GM18867 (cell line): ENCODE measurements around the gene KBTBD8.
A peak's percentile ranks its signal among the peaks of the same experiment; 100 is the strongest.

Experiments used
- ATAC-seq: cut with Tn5 transposase; IDR thresholded peaks from one replicate; pipeline ENCODE4 v1.9.1; 2021; ENCODE audit warnings: mild to moderate bottlenecking, moderate library complexity; ENCODE audit not compliant: unreplicated experiment

KBTBD8 gene

GRCh38 chr3:66996696-66997095 is 1.4 kb upstream of the KBTBD8 start:
- ATAC-seq, result no peak

- ATAC-seq, result no peak
These were observed 471 bp upstream of the KBTBD8 start for GRCh38 chr3:66997560-66998112.

- ATAC-seq, result no peak
These were observed 763 bp downstream of the KBTBD8 start for GRCh38 chr3:66998904-66999235.

GRCh38 chr3:67000009-67000408 is 1.9 kb downstream of the KBTBD8 start:
- peak; percentile 55 for ATAC-seq

DNA sequence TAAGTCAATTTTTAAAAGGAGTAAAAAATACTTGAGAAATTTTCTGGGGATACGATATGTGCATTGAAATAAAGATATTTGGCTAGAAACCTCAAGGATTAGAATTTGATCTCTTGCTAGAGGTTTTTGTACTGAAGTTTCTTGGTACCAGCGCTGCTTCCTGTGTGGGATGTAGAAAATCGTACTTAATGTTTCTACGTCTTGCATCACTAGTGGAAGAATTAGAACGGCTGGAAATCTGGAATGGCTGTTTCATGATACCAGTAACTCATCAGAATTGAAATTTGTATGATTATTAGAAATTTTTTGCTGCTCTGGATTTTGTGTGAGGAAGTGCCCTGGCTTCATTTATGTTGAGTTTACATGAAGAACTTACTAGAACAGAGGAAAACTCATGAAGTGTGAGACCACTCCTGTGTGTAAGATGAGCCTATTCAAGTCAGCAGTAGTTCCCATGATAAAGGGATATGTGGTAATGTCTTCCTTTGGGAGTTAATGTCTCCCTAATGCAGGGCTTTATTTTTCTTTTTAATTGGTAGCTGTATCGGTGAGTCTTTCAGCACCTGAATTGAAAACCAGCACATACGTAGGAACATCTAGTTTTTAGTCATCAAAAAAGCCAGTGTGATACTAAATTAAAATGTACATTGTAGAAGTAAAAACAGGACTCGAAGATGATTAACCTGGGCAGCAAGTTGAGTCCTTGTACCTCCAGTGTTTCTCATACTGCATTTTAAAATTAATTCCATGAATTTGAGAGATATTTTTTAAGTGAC is 3.2 kb downstream of the KBTBD8 start:
- no peak for ATAC-seq

DNA sequence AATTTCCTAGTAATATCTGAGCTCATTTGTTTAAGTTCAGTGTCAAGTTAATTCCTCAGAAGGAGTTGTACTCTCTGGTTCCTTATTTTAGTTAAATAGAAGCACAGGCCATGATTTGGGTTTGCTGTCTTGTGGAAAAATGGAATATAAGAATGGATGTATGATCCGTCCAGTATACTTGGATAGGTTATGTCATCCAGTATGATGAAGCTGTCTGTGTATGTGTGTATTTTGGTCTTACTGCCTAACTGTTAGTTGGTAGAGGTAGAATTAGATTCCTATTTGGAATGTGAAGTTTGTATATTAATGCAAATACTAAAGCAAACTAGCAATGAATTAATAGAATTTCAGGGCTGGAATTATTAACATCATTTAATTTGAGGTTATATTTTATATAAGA is 7.9 kb downstream of the KBTBD8 start:
- no peak for ATAC-seq

- no peak for ATAC-seq
These were observed 8.4 kb downstream of the KBTBD8 start for GRCh38 chr3:67006460-67006859.

DNA sequence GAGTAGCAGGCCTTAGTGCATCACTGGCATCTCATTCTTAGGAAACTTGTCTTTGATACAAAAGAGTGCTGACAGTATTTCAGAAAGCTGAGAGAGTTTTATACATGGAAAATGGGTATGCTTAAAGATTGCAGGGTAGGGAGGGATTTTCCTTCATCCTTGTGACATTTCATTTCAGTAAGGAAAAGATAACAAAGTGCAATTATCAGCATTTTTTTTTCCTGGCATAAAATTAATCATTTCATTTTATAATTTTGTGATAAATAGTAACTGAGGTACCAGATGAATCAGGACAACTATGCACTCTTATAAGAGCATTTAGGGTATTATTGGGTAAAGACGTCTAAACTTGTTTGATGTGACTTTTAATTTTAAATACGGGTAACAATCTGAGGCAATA is 10.3 kb downstream of the KBTBD8 start:
- no peak for ATAC-seq

- no peak for ATAC-seq
These were observed 11.6 kb downstream of the KBTBD8 start for GRCh38 chr3:67009716-67010115.

DNA sequence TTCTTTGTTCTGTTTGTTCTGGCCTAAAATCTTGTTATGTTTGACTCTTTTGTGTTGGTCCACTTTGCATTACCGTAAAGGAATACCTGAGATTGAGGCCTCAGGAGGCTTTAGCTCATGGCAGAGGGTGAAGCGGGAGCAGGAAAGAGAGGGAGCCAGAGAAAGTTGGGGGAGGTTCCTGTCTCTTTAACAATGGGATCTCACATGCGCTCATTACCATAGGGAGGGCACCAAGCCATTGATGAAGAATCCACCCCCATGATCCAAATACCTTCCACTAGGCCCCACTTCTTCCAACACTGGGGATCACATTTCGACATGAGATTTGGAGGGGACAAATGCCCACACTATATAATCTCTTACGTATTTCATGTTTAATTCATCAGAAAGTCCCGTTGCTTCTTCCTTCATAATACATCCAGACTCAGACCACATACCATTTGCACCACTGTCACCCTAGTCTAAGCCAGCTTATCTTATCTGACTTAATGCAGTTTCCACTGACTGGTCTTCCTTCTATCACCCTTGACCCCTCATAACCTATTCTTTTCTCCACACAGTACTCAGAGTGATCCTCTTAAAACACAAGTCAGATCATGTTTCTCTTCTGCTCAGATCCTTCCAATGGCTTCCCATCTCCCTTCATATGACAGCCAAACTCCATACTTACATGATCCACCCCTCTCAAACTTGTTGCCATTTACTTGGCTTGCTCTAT is 13.5 kb downstream of the KBTBD8 start:
- no peak for ATAC-seq

DNA sequence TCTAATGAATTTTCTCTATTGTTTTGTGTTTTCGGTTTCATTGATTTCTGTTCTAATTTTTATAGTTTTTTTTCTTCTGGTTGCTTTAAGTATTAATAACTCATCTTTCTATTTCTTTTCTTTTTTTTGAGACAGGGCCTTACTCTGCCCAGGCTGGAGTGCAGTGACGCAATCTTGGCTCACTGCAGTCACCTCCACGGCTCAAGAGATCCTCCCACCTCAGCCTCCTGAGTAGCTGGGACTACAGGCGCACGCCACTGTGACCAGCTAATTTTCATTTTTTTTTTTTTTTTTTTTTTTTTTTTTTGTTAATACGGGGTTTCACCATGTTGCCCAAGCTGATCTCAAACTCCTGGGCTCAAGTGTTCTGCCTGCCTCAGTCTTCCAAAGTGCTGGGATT is 14.5 kb downstream of the KBTBD8 start:
- ATAC-seq, result no peak

- ATAC-seq, result no peak
These were observed 17.8 kb downstream of the KBTBD8 start for GRCh38 chr3:67015702-67016484.

GRCh38 chr3:67016522-67017080 is 18.5 kb downstream of the KBTBD8 start:
- peak; percentile 55 for ATAC-seq

DNA sequence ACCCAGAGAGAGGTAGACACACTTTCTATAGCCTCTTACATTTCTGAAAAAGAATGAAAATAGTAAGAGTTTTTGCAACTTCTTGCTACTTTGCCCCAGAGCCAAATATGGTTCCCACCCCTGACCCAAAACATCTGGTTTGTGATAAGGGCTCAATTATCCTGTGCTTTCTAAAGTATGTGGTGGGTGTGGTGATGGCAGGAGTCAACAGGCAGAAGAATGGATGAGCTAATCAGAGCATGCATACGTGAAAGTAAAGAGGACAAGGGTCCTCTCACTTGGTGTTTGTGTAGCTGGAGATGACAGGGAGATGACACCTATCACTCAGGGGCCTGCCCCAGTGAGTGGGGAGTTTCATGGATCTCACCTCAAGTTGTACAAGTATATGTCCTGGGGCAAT is 19.1 kb downstream of the KBTBD8 start:
- peak; percentile 5 for ATAC-seq

DNA sequence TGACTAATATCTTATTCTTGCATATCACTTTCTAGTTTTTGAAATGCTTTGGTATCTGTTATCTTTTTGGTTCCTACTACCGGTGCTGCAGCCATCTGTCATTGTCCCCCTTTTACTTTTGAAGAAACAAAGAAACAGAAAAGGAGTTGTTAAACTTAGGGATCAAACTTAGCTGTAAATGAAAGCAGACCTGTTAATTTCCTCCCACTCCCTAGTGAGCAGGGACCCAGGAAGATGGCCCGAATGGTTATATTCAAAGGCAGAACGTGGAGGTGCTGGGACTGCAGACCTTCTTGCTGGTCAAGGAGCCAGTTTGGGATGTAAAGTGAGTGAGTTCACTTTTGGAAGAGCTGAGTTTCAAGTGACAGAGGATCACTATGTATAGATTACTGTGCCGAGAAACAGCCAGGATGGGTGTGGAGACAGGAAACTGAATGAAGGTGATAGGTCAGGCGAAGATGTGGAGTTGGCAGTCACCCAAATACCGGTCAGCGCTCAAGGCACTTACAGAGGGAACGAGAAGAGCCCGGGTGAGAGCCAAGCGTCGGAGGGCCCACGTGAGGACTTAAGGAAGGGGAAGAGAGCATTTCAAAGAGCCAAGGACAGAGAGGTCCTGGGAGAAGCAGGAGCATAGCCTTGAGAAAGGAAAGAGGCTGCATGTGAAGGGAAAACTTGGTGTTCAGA is 20.1 kb downstream of the KBTBD8 start:
- ATAC-seq, result peak; percentile 38

DNA sequence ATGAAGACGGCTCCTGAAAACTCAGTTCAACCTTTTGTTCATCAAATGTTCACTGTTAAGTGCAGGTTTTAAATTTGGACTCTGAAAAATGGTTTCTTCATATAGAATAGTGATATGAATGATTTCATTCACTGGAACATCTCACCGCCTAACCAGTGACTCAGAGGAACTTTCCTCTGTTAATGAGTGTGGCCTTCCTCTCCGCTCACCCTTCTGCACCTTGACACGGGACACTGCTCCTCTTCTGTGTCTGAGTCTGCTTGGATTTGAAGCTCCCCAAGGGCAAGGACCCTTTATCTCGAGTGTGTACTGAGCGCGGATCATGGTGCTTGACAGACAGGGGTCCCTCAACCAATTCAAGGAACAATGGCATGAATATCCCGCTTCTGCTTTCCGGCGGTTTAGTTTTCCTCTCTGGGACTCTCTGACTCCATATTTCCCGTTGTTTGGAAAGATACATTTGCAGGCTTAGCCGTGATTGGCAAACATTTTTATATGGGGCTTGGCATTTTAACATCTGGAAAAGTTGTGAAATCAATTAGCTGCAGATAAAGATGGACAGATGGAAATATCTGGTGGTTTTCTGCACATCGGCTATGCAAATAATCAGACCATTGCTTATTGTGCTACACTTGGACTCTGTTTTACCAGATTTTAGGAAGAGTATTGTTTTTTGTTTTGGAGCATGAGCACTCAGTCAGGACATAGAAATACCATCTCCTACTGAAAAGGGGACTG is 20.9 kb downstream of the KBTBD8 start:
- peak; percentile 51 for ATAC-seq

DNA sequence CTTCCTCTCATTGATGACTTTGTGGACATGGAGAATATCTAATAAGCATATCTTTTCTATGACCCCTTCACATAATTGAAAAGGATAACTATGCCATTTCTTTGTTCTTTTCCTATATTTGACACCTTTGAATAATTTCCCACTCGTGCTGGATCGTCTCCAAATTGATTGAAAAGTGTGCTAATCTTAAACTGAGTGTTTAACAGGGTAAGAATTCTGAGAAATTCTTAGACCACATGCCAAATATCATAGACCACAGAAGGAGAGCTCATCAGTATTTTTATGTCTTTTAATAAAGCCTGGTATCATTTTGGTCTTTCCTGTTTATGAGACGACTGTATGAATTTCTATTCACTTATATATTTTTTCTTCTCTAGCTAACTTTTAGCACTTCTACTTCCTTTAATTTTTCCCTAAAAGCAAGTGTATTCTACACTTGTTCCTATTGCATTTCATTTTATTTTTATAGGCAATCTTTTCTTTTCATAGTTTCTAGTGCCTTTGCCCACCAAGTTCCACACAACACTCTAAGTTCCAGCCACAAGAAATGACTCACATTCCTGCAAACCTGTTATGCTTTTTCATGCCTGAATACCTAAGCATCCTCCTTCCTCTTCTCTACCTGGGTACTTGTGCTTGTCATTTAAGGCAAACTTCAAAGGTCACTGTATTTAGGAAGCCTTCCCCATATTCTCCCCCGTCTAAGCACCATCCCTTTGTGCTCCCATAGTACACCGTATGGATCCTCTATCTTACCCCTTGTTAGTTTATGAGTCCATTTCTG is 30.1 kb downstream of the KBTBD8 start:
- ATAC-seq, result no peak

DNA sequence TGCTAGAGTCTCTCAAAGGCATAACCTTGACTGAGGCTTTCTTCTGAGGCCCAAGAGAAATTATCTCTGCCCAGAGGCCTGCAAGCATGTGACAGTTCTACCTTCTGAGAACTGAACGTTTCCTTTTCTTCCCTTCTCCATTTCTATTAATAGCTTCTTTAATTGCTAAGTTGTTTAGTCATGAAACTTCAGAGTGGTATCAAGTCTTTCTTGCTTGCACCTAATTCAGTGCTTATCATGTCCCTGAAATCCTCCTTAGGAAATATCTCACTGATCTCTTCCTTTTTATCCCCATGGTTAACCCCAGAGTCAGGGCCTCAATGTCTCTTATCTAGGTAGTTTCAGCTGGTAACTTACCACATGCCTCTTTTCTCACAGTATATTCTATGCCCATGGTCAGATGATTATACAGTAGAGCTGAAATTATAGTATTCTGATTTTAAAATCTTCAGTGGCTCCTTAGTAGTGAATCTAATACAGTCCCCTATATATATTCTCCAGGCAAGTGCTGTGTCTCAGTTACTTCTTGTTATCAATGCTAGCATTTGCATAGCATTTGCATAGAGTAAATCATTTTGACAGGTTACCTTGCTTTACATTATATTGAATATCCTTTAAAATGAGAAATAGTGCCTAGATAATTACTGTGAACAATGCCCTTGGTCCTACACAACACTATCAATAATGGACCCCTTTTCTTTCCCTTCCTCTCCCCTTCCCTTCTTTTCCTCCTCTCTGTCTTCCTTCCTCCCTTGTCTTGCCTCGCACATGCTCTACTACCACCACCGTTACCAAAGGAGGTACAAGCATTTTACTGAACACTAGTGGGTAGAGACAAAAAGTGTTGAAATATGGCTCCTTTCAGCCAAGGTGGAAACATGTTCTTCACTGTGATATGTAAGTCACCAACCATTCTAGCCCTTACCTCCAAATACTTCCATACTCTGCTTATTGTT is 33.0 kb downstream of the KBTBD8 start:
- peak; percentile 79 for ATAC-seq
